SK-N-SH treated with all-trans-retinoic acid at 6 μM for 48 hours (cell line): ENCODE measurements around the gene USP7.

ENCODE experiments used
- ATAC-seq: fragments of 200-7000 bp; cut with Tn5 transposase; 3 replicates; pipeline ENCODE4 v1.9.1; 2020; ENCODE audit warnings: mild to moderate bottlenecking, moderate library complexity
- ARNTL ChIP-seq: fragments of 450-650 bp; formaldehyde crosslinking; IDR thresholded peaks from 2 replicates; pipeline ENCODE4 v1.5.0; 2020; ENCODE audit warnings: low read depth, mild to moderate bottlenecking, moderate library complexity, borderline replicate concordance
- BACH2 ChIP-seq: fragments of 250-450 bp; sonication (Bioruptor Pico); IDR thresholded peaks from 2 replicates; pipeline ENCODE4 v1.9.0; 2021; ENCODE audit warnings: mild to moderate bottlenecking, borderline replicate concordance
- ESRRG ChIP-seq: fragments of 250-450 bp; sonication (Bioruptor Pico); IDR thresholded peaks from 2 replicates; pipeline ENCODE4 v1.6.1; 2021; ENCODE audit warnings: mild to moderate bottlenecking
- GLIS3 ChIP-seq: fragments of 250-450 bp; sonication (Bioruptor Pico); IDR thresholded peaks from 2 replicates; pipeline ENCODE4 v1.5.0; 2020; ENCODE audit warnings: mild to moderate bottlenecking, moderate library complexity
- ISL1 ChIP-seq: fragments of 250-450 bp; sonication (Bioruptor Pico); IDR thresholded peaks from 2 replicates; pipeline ENCODE4 v2.1.2; 2022; ENCODE audit warnings: mild to moderate bottlenecking, moderate library complexity
- OSR1 ChIP-seq: fragments of 250-450 bp; sonication (Bioruptor Pico); IDR thresholded peaks from 2 replicates; pipeline ENCODE4 v1.8.0; 2022; ENCODE audit warnings: moderate library complexity, mild to moderate bottlenecking, inconsistent platforms
- PPARA ChIP-seq: fragments of 250-450 bp; sonication (Bioruptor Pico); IDR thresholded peaks from 2 replicates; pipeline ENCODE4 v1.5.0; 2020; ENCODE audit warnings: mild to moderate bottlenecking, borderline replicate concordance
- RARB ChIP-seq: fragments of 250-450 bp; sonication (Bioruptor Pico); IDR thresholded peaks from 2 replicates; pipeline ENCODE4 v1.8.0; 2021; ENCODE audit warnings: mild to moderate bottlenecking, moderate library complexity
- SNAI2 ChIP-seq: fragments of 250-450 bp; sonication (Bioruptor Pico); IDR thresholded peaks from 2 replicates; pipeline ENCODE4 v1.5.0; 2020; ENCODE audit warnings: mild to moderate bottlenecking, moderate library complexity
- TCF4 ChIP-seq: fragments of 250-450 bp; sonication (Bioruptor Pico); IDR thresholded peaks from 2 replicates; pipeline ENCODE4 v1.8.0; 2021; ENCODE audit warnings: mild to moderate bottlenecking, moderate library complexity, borderline replicate concordance
- TOX ChIP-seq: fragments of 250-450 bp; sonication (Bioruptor Pico); IDR thresholded peaks from 2 replicates; pipeline ENCODE4 v1.8.0; 2021; ENCODE audit warnings: mild to moderate bottlenecking, moderate library complexity, borderline replicate concordance
- ZC3H10 ChIP-seq: fragments of 250-450 bp; sonication (Bioruptor Pico); IDR thresholded peaks from 2 replicates; pipeline ENCODE4 v1.5.1; 2021; ENCODE audit warnings: mild to moderate bottlenecking, moderate library complexity
- ZFP3 ChIP-seq: fragments of 250-450 bp; sonication (Bioruptor Pico); IDR thresholded peaks from 2 replicates; pipeline ENCODE4 v1.5.0; 2020; ENCODE audit warnings: mild to moderate bottlenecking, moderate library complexity
- ZFP30 ChIP-seq: fragments of 450-650 bp; formaldehyde crosslinking; IDR thresholded peaks from 2 replicates; pipeline ENCODE4 v1.5.0; 2022; ENCODE audit warnings: mild to moderate bottlenecking, moderate library complexity
- ZNF565 ChIP-seq: fragments of 450-650 bp; formaldehyde crosslinking; conservative IDR thresholded peaks from 2 replicates; pipeline ENCODE4 v1.5.0; 2020; ENCODE audit warnings: low read depth, mild to moderate bottlenecking, moderate library complexity
- ZNF70 ChIP-seq: fragments of 450-650 bp; formaldehyde crosslinking; IDR thresholded peaks from 2 replicates; pipeline ENCODE4 v1.5.0; 2020; ENCODE audit warnings: mild to moderate bottlenecking, moderate library complexity
- ZNF8 ChIP-seq: fragments of 450-650 bp; formaldehyde crosslinking; IDR thresholded peaks from 2 replicates; pipeline ENCODE4 v1.5.0; 2020; ENCODE audit warnings: mild to moderate bottlenecking, moderate library complexity
- TF ChIP-seq, protein P1 (sequence below): fragments of 250-450 bp; sonication (Bioruptor Pico); IDR thresholded peaks from 2 replicates; pipeline ENCODE4 v1.5.1; 2021; ENCODE audit warnings: mild to moderate bottlenecking, moderate library complexity
- TF ChIP-seq, protein P2 (sequence below): fragments of 250-450 bp; sonication (Bioruptor Pico); IDR thresholded peaks from 2 replicates; pipeline ENCODE4 v1.5.0; 2020; ENCODE audit warnings: mild to moderate bottlenecking, moderate library complexity
- TF ChIP-seq, protein P3 (sequence below): fragments of 250-450 bp; sonication (Bioruptor Pico); IDR thresholded peaks from 2 replicates; pipeline ENCODE4 v1.5.1; 2020; ENCODE audit warnings: low read depth, mild to moderate bottlenecking, moderate library complexity
- TF ChIP-seq, protein P4 (sequence below): fragments of 250-450 bp; sonication (Bioruptor Pico); IDR thresholded peaks from 2 replicates; pipeline ENCODE4 v1.8.0; 2020; ENCODE audit warnings: mild to moderate bottlenecking, moderate library complexity, borderline replicate concordance

The USP7 gene

DNA sequence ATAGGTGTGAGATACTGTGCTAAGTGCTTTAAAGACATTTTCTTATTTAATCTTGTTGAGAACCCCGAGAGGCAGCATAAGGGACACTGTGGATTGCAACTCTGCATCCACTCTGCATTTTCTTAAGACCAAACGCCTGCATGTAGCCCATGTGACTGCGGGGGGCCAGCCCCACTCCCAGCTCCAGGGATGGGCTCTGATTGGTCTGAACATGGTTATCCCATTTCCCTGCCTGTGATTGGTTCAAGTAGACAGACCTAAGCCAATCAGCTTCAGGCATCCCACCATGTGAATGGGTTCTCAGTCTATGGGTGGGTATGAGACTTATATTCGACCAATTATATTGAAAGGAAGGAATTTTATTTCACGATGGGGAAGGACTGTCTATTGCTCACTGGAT, 33.2 kb upstream of the USP7 start (continued):
- TF ChIP-seq, protein P1, sequence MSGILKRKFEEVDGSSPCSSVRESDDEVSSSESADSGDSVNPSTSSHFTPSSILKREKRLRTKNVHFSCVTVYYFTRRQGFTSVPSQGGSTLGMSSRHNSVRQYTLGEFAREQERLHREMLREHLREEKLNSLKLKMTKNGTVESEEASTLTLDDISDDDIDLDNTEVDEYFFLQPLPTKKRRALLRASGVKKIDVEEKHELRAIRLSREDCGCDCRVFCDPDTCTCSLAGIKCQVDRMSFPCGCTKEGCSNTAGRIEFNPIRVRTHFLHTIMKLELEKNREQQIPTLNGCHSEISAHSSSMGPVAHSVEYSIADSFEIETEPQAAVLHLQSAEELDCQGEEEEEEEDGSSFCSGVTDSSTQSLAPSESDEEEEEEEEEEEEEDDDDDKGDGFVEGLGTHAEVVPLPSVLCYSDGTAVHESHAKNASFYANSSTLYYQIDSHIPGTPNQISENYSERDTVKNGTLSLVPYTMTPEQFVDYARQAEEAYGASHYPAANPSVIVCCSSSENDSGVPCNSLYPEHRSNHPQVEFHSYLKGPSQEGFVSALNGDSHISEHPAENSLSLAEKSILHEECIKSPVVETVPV = no peak
- TF ChIP-seq ZC3H10 (CRISPR knock-in tag) (no peak), PPARA (CRISPR knock-in tag) (no peak), GLIS3 (no peak), ZNF565 (CRISPR knock-in tag) (no peak), ZNF70 (CRISPR knock-in tag) (no peak)
- TF ChIP-seq, all 23 proteins: peak for 0

DNA sequence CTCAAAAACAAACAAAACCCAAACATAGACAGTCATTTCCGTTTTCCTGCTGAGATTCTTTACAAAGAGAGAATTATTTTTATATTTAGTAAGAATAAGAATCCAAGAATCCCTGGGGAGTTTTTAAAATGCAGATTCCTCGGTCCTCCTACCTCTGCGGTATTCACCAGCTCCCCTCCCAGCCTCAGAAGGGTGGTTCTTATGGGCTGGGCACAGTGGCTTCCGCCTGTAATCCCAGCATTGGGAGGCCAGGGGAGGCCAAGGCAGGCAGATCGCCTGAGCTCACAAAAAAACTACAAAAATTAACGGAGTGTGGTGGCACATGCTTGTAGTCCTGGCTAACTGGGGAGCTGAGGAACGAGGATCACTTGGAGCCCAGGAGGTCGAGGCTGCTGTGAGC, 26.7 kb upstream of the USP7 start:
- no peak for TF ChIP-seq PPARA (CRISPR knock-in tag)
- no peak for TF ChIP-seq ZNF70 (CRISPR knock-in tag)
- TF ChIP-seq ISL1 = no peak
- no peak for TF ChIP-seq RARB (CRISPR knock-in tag)
- TF ChIP-seq BACH2 (CRISPR knock-in tag) = no peak
- TF ChIP-seq ZNF565 (CRISPR knock-in tag) = no peak
- ATAC-seq = no peak

DNA sequence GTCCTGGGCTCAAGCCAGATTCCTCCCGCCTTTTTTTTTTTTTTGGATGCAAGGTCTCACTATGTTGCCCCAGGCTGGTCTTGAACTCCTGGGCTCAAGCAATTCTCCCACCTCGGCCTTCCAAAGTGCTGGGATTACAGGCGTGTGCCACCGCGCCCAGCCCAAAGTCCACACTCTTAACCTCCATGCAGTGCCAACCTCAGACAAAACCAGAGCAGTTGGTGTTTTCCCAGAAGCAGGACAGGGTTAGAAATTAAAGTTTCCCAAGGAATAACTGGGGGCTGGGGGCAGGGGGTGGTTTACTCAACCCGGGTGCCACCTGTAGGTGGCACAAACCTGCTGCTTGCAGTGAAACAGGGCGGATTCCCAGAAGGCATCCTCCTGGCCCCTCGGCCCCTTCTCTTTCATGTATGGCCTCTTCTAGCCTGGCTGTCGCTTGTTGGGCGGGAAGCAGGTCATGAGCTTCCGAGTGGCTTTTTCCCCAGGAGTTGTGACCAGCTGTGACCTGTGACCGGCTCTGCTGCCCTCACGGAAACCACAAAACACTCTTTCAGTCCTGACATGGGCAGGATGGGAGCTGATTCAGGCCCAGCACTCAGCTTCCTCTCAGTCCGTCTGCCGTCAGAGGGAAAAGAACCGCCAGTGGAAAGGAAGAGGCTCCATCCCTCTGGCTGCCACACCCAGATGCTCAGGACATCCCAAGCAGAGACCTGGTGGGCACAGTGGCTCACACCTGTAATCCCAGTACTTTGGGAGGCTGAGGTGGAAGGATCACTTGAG, 25.6 kb upstream of the USP7 start:
- TF ChIP-seq ZFP3 (CRISPR knock-in tag) (no peak), ZNF8 (no peak), ZFP30 (no peak), PPARA (CRISPR knock-in tag) (no peak), BACH2 (CRISPR knock-in tag) (no peak)
- TF ChIP-seq, protein P2, sequence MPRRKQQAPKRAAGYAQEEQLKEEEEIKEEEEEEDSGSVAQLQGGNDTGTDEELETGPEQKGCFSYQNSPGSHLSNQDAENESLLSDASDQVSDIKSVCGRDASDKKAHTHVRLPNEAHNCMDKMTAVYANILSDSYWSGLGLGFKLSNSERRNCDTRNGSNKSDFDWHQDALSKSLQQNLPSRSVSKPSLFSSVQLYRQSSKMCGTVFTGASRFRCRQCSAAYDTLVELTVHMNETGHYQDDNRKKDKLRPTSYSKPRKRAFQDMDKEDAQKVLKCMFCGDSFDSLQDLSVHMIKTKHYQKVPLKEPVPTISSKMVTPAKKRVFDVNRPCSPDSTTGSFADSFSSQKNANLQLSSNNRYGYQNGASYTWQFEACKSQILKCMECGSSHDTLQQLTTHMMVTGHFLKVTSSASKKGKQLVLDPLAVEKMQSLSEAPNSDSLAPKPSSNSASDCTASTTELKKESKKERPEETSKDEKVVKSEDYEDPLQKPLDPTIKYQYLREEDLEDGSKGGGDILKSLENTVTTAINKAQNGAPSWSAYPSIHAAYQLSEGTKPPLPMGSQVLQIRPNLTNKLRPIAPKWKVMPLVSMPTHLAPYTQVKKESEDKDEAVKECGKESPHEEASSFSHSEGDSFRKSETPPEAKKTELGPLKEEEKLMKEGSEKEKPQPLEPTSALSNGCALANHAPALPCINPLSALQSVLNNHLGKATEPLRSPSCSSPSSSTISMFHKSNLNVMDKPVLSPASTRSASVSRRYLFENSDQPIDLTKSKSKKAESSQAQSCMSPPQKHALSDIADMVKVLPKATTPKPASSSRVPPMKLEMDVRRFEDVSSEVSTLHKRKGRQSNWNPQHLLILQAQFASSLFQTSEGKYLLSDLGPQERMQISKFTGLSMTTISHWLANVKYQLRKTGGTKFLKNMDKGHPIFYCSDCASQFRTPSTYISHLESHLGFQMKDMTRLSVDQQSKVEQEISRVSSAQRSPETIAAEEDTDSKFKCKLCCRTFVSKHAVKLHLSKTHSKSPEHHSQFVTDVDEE (CRISPR knock-in tag) = no peak
- TF ChIP-seq, protein P3, sequence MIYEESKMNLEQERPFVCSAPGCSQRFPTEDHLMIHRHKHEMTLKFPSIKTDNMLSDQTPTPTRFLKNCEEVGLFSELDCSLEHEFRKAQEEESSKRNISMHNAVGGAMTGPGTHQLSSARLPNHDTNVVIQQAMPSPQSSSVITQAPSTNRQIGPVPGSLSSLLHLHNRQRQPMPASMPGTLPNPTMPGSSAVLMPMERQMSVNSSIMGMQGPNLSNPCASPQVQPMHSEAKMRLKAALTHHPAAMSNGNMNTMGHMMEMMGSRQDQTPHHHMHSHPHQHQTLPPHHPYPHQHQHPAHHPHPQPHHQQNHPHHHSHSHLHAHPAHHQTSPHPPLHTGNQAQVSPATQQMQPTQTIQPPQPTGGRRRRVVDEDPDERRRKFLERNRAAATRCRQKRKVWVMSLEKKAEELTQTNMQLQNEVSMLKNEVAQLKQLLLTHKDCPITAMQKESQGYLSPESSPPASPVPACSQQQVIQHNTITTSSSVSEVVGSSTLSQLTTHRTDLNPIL (CRISPR knock-in tag) = no peak
- no peak for ATAC-seq

DNA sequence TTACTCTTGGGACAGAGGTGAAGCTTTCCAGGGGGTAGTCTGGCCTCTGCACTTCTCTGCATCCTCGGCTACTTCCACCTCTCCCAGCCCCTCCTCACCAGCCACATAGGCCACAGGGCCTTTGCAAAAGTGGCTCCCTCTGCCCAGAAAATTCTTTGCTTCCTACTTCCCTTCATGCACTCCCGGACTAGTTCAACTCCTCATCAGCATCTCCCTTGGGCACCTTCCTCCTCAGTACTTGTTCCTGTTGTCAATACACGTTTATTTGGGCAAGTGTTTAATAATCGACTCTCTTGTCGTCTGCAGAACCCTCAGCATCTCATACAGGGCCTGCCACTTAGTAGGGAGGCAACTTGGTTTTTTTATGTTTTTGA, 23.1 kb upstream of the USP7 start:
- no peak for TF ChIP-seq ESRRG (CRISPR knock-in tag)
- no peak for TF ChIP-seq PPARA (CRISPR knock-in tag)
- no peak for TF ChIP-seq SNAI2
- no peak for TF ChIP-seq TCF4 (CRISPR knock-in tag)
- TF ChIP-seq OSR1 = no peak
- no peak for TF ChIP-seq BACH2 (CRISPR knock-in tag)
- TF ChIP-seq, protein P2 (CRISPR knock-in tag) = no peak
- TF ChIP-seq ZFP3 (CRISPR knock-in tag) = no peak
- TF ChIP-seq TOX (CRISPR knock-in tag) = no peak
- TF ChIP-seq, protein P3 (CRISPR knock-in tag) = no peak
- TF ChIP-seq ZFP30 = no peak
- no peak for TF ChIP-seq ZNF70 (CRISPR knock-in tag)
- TF ChIP-seq ARNTL = no peak
- TF ChIP-seq, protein P4, sequence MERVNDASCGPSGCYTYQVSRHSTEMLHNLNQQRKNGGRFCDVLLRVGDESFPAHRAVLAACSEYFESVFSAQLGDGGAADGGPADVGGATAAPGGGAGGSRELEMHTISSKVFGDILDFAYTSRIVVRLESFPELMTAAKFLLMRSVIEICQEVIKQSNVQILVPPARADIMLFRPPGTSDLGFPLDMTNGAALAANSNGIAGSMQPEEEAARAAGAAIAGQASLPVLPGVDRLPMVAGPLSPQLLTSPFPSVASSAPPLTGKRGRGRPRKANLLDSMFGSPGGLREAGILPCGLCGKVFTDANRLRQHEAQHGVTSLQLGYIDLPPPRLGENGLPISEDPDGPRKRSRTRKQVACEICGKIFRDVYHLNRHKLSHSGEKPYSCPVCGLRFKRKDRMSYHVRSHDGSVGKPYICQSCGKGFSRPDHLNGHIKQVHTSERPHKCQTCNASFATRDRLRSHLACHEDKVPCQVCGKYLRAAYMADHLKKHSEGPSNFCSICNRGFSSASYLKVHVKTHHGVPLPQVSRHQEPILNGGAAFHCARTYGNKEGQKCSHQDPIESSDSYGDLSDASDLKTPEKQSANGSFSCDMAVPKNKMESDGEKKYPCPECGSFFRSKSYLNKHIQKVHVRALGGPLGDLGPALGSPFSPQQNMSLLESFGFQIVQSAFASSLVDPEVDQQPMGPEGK (CRISPR knock-in tag) = no peak
- TF ChIP-seq GLIS3 = no peak
- ATAC-seq = no peak
